Activated T-cell treated with anti-CD3 and anti-CD28 coated beads, Interleukin-2, amount 50 U/mL, for 4 hours (primary cell): ENCODE data around the gene RPS18. TPM values are rescaled to one million over a fixed set of nuclear protein-coding genes. Genes with fewer than 3 reads are reported as not detected.

Experiments used
- ATAC-seq, 2 donors: fragments of 200-7000 bp; cut with Tn5 transposase; one replicate each; pipeline ENCODE4 v1.10.0; 2021
- DNase-seq: peaks from one replicate; pipeline ENCODE4 v3.0.0-alpha.2; 2020
- H3K27me3 Mint-ChIP-seq: one replicate; pipeline ENCODE4 v1.8.0; 2021; ENCODE audit warnings: low read depth, mixed read lengths
- H3K36me3 Mint-ChIP-seq: one replicate; pipeline ENCODE4 v1.8.0; 2022; ENCODE audit warnings: mixed read lengths; ENCODE audit not compliant: insufficient read depth
- H3K4me1 Mint-ChIP-seq: one replicate; pipeline ENCODE4 v1.8.0; 2021; ENCODE audit warnings: low read depth, mixed read lengths
- H3K4me3 Mint-ChIP-seq: one replicate; pipeline ENCODE4 v1.8.0; 2021; ENCODE audit warnings: mild to moderate bottlenecking, moderate library complexity, mixed read lengths
- H3K9me3 Mint-ChIP-seq: one replicate; pipeline ENCODE4 v1.8.0; 2021; ENCODE audit warnings: mixed read lengths
- total RNA-seq, 3 donors: library from RNA; stranded (reverse); gene quantifications; one replicate each; pipeline ENCODE4 v1.2.1, GENCODE V29; 2021

The RPS18 gene
- total RNA-seq, 3 donors from 2014 or later, result 4,231 to 4,415 (median 4,409) TPM

DNA sequence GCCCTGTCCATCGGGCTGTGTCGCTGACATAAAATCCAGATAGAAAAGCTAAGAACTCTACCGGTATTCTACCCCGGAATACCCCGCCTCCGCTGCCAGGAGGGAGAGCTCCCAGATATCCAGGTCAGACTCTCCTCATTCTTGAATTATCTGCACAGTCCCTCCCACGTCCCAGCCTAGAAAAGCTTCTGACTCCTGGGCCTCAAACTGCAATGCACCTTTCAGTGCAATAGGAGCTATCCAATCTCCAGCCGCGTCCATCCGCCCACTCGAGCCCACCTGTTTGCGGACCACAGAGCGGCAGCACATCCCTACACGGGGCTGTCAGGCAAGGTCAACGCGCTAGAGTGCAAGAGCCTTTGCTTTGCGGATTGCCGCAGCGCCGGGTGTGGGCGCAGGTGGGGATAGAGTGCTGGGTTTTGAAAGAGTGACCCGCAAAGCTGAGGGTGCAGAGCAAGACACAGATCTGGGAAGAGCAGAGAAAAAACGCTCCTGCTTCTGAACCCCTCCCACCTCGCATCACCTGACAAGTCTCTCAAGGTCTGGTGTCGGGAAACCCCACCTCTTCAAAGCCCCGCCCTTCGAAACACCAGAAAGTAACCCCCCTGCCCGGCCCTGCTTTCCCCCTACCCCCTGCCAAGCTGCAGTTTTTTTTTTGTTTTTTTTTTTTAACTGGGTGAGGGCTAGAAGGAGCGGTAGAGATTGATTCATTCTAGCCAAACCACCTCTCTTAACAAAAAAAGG is 40.7 kb downstream of the RPS18 start:
- Mint-ChIP-seq H3K36me3 (peaks cover 13% of the 10 kb centered on the region), H3K4me3 (peak overlapping the region; percentile 95), H3K9me3 (no peaks in the 10 kb centered on the region), H3K4me1 (peaks cover 58% of the 10 kb centered on the region), H3K27me3 (no peaks in the 10 kb centered on the region)
- ATAC-seq, result peak; percentile 30 to 32
- peak; percentile 81 for DNase-seq

DNA sequence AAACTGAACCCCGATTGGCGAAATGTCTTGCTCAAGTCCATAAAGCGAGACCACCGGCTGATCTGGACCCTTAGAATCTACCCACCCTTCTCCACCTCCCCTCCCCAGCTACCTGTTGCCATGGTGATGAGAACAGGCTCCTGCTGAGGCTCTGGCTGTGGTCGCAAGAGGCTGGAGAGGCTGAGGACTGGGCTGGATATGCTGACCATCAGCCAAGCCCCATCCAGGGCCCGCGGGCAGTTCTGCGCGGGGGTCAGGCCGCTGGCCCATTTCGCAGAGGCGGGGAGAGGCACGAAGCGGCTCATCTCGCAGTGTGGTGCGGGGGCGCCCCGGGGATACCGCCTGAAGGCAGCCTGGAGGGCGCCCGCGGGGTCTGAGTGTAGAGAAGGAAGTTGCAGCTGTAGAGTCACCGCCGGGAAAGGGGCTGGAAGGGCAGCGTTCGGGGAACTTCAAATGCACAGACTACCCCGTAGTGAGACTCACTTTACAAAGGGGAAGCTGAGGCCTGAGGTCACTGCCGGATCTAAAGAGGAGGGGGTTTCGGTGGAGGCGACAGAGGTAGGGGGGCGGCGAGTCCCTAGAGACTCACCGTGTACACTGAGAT is 41.3 kb downstream of the RPS18 start:
- ATAC-seq, result peak; percentile 10 to 20
- Mint-ChIP-seq H3K4me1 (peaks cover 58% of the 10 kb centered on the region), H3K4me3 (peak overlapping the region; percentile 95), H3K36me3 (peaks cover 13% of the 10 kb centered on the region), H3K9me3 (no peaks in the 10 kb centered on the region), H3K27me3 (no peaks in the 10 kb centered on the region)
- DNase-seq, result peak; percentile 48

- Mint-ChIP-seq H3K36me3 (peaks cover 12% of the 10 kb centered on the region), H3K9me3 (no peaks in the 10 kb centered on the region)
Observed at GRCh38 chr6:33313709-33314514, 42.0 kb downstream of the RPS18 start, which contains the start of gene TAPBP. TAPBP (minus strand) TSS chr6:33314078; CDS start chr6:33314041, 37 bp downstream.

GRCh38 chr6:33314515-33314942 is 42.7 kb downstream of the RPS18 start:
- Mint-ChIP-seq H3K9me3 (no peaks in the 10 kb centered on the region), H3K27me3 (no peaks in the 10 kb centered on the region), H3K4me1 (peaks cover 62% of the 10 kb centered on the region), H3K36me3 (peaks cover 15% of the 10 kb centered on the region), H3K4me3 (peak overlapping the region; percentile 95)
- peak; percentile 18 to 23 for ATAC-seq
- DNase-seq, result peak; percentile 67

More at GRCh38 chr6:33313709-33314514, 42.0 kb downstream of the RPS18 start, which contains the start of gene TAPBP:
- Mint-ChIP-seq H3K27me3 (no peaks in the 10 kb centered on the region), H3K4me1 (peaks cover 58% of the 10 kb centered on the region), H3K4me3 (peak within 1 kb of the TSS; percentile 95)
- DNase-seq, result peak; percentile 81
- peak; percentile 55 to 60 for ATAC-seq

- H3K4me3 Mint-ChIP-seq, result peak overlapping the region; percentile 95
- peaks cover 68% of the 10 kb centered on the region for H3K4me1 Mint-ChIP-seq
- DNase-seq (no peak), ATAC-seq (no peak)
- H3K36me3 Mint-ChIP-seq, result peaks cover 19% of the 10 kb centered on the region
- no peaks in the 10 kb centered on the region for H3K9me3 Mint-ChIP-seq
- no peaks in the 10 kb centered on the region for H3K27me3 Mint-ChIP-seq
Observed at GRCh38 chr6:33314943-33315792, 43.3 kb downstream of the RPS18 start.

DNA sequence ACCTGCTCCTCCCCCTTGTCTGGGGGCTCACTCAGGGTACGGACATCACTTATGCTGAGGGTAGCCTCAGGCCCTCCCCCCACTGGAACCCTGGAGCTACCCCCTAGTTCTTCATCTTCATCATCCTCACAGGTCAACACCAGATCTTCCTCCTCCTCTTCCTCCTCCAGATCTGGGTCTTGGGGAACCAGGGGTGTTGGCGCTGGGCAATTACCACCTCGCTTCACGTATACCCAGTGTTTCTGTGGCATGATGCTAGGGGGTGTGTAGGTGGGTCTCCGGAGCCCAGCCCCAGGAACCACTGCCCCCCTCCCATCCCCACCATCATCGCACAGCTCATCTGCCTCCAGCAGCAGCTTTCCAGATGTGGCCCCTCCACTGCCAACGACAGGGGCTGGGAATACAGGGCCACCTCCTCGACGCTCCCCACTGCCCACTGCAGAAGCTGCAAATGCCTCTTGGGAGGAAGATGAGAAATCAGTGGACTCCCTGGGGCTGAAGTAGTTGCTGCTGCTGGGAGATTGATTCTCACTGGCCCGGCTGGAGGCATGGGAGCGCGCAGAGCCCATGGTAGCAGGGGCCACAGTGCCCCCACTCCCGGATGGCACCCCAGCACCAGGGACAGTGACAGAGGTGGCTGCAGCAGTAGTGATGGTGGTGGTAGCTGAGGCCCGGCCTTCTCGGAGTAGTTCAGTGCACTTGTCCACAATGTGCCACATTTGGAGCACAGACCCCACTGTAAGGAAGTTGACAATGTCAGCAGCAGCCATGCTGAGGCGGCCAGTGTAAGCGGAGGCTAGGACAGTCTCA is 44.1 kb downstream of the RPS18 start:
- H3K27me3 Mint-ChIP-seq, result no peaks in the 10 kb centered on the region
- H3K4me1 Mint-ChIP-seq, result peaks cover 73% of the 10 kb centered on the region
- H3K36me3 Mint-ChIP-seq, result peaks cover 20% of the 10 kb centered on the region
- no peak for ATAC-seq
- H3K9me3 Mint-ChIP-seq, result no peaks in the 10 kb centered on the region
- peak overlapping the region; percentile 75 for H3K4me3 Mint-ChIP-seq
- no peak for DNase-seq

- no peaks in the 10 kb centered on the region for H3K9me3 Mint-ChIP-seq
- H3K36me3 Mint-ChIP-seq, result peaks cover 22% of the 10 kb centered on the region
- H3K4me3 Mint-ChIP-seq, result peak overlapping the region; percentile 75
- H3K27me3 Mint-ChIP-seq, result no peaks in the 10 kb centered on the region
- DNase-seq (no peak), ATAC-seq (no peak)
- peaks cover 77% of the 10 kb centered on the region for H3K4me1 Mint-ChIP-seq
Observed at GRCh38 chr6:33316603-33317418, 44.9 kb downstream of the RPS18 start.

GRCh38 chr6:33317419-33317668 is 45.5 kb downstream of the RPS18 start:
- no peaks in the 10 kb centered on the region for H3K27me3 Mint-ChIP-seq
- DNase-seq, result no peak
- H3K4me3 Mint-ChIP-seq, result peak overlapping the region; percentile 75
- no peak for ATAC-seq
- H3K4me1 Mint-ChIP-seq, result peaks cover 78% of the 10 kb centered on the region
- H3K36me3 Mint-ChIP-seq, result peaks cover 25% of the 10 kb centered on the region
- H3K9me3 Mint-ChIP-seq, result no peaks in the 10 kb centered on the region

GRCh38 chr6:33317669-33318425 is 46.0 kb downstream of the RPS18 start, which contains the start of gene ZBTB22:
ZBTB22 (minus strand) TSS chr6:33317744; CDS start chr6:33316916, 828 bp downstream.
- ATAC-seq, result peak; percentile 63 to 73
- peaks cover 21% of the 10 kb centered on the region for H3K36me3 Mint-ChIP-seq
- no peaks in the 10 kb centered on the region for H3K27me3 Mint-ChIP-seq

DNA sequence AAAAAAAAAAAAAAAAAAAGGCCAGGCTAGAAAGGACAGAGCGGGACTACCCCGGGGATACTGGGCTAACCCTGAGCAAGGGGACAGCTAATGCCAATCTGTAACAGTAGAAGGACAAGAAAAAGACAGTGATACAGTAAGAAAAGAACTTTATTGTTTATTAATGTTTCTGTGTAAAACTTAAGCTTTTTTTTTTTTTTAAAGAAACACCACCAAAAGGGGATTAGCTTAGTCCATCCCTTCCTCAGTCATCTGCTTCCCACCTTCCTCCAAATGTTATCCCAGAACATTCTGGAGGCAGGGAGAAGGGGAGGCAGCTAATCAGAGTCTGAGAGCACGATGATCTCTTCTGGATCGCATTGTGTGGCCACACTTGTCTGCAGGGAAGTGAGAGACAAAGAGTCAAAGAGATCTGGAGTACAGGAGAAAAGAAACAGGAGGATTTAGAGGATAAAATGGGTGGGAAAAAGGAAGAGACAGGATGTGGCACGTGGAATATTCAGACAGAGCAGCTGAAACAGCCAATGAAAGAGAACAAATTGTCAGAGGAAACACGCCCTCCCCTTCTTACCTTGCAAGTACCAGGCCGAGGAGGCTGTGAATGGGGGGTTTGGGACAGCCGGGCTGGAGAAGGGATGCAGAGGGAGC is 46.7 kb downstream of the RPS18 start:
- Mint-ChIP-seq H3K9me3 (no peaks in the 10 kb centered on the region), H3K36me3 (peaks cover 21% of the 10 kb centered on the region), H3K27me3 (no peaks in the 10 kb centered on the region), H3K4me3 (peak overlapping the region; percentile 92), H3K4me1 (peaks cover 79% of the 10 kb centered on the region)
- DNase-seq (no peak), ATAC-seq (no peak)

More at GRCh38 chr6:33317669-33318425, 46.0 kb downstream of the RPS18 start, which contains the start of gene ZBTB22:
- peaks cover 76% of the 10 kb centered on the region for H3K4me1 Mint-ChIP-seq
- DNase-seq, result peak; percentile 93
- H3K4me3 Mint-ChIP-seq, result peak within 1 kb of the TSS; percentile 92
- H3K9me3 Mint-ChIP-seq, result no peaks in the 10 kb centered on the region

DNA sequence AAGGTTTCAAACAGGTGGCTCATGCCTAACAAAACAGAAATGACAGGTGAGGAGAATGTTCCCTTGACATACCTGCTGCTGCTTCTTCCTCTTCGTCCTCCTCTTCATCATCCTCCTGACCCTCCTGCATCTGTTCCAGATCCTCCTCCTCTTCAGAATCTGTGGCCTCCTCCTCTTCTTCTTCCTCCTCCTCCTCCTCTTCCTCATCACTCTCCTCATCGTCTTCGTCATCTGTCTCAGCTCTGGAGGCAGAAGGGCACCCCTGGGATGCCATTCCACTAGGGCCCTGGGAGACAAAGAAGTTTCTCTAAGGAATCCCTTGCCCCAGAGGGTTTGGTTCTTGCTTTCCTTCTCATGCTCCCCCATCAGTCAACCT is 48.1 kb downstream of the RPS18 start:
- Mint-ChIP-seq H3K4me1 (peaks cover 79% of the 10 kb centered on the region), H3K27me3 (no peaks in the 10 kb centered on the region), H3K36me3 (peaks cover 21% of the 10 kb centered on the region), H3K4me3 (peak overlapping the region; percentile 98), H3K9me3 (no peaks in the 10 kb centered on the region)
- ATAC-seq, result no peak
- DNase-seq, result no peak
